ENCODE data around the gene AKT1.
A peak's percentile ranks its signal among the peaks of the same experiment; 100 is the strongest.
"Not testable (repeated sequence)": the region's sequence is repeated elsewhere in the genome, so short reads cannot be mapped to it uniquely, and the experiment has no call there.

Gene AKT1

GRCh38 chr14:104730487-104730886 lies 65.1 kb downstream of the AKT1 start:
- H3K4me3 ChIP-seq (ENCODE audit: low read depth, low read length) = no peak overlapping the region
- TF ChIP-seq CTCF (IDR thresholded peaks at IDR 0.05; ENCODE audit: low read depth, low read length) = no peak

GRCh38 chr14:104729835-104730181 lies 65.7 kb downstream of the AKT1 start:
- TF ChIP-seq CTCF (IDR thresholded peaks at IDR 0.05; ENCODE audit: low read depth, low read length) = no peak
- no peak overlapping the region for H3K4me3 ChIP-seq (ENCODE audit: low read depth, low read length)

GRCh38 chr14:104729176-104729834 lies 66.2 kb downstream of the AKT1 start:
- H3K4me3 ChIP-seq (ENCODE audit: low read depth, low read length) = not testable (repeated sequence)

- TF ChIP-seq CTCF (IDR thresholded peaks at IDR 0.05; ENCODE audit: low read depth, low read length) = no peak
- no peak overlapping the region for H3K4me3 ChIP-seq (ENCODE audit: low read depth, low read length)
Measured at GRCh38 chr14:104728631-104729030, 66.9 kb downstream of the AKT1 start.

GRCh38 chr14:104726600-104727451 lies 68.7 kb downstream of the AKT1 start:
- no peak overlapping the region for H3K4me3 ChIP-seq (ENCODE audit: low read depth, low read length)
- TF ChIP-seq CTCF (IDR thresholded peaks at IDR 0.05; ENCODE audit: low read depth, low read length) = 0 out of 2 replicates have a peak, but pooled peaks have one; percentile 13

GRCh38 chr14:104725772-104726548 lies 69.6 kb downstream of the AKT1 start:
- H3K4me3 ChIP-seq (ENCODE audit: low read depth, low read length) = no peak overlapping the region
- TF ChIP-seq CTCF (IDR thresholded peaks at IDR 0.05; ENCODE audit: low read depth, low read length) = no peak

- TF ChIP-seq CTCF (IDR thresholded peaks at IDR 0.05; ENCODE audit: low read depth, low read length) = peak; percentile 12; the same call in 1 of the 2 replicates
- H3K4me3 ChIP-seq (ENCODE audit: low read depth, low read length) = no peak overlapping the region; the same call in 1 of the 2 replicates
Measured at GRCh38 chr14:104724981-104725771, 70.4 kb downstream of the AKT1 start.

All from WI38 (cell line).